Esophagus (tissue), 2 donors: ENCODE measurements around the gene LRRC15. TPM values are rescaled to one million over a fixed set of nuclear protein-coding genes. Genes with fewer than 3 reads are reported as not detected.

Experiments
- H3K27ac ChIP-seq, 2 donors: one replicate each; pipeline ENCODE4 v1.5.1; 2013; ENCODE audit warnings: low read depth in 2 of 2, mild to moderate bottlenecking in 2 of 2, inconsistent platforms in 1 of 2, low read length in 1 of 2, moderate library complexity in 1 of 2
- H3K27me3 ChIP-seq, 2 donors: one replicate each; pipeline ENCODE4 v1.6.1; 2013; ENCODE audit warnings: low read length in 2 of 2, control low read depth in 1 of 2, mild to moderate bottlenecking in 1 of 2; ENCODE audit not compliant: insufficient read depth in 2 of 2, control insufficient read depth in 1 of 2
- H3K36me3 ChIP-seq, 2 donors: one replicate each; pipeline ENCODE4 v1.6.1; 2013; ENCODE audit warnings: low read length in 1 of 2; ENCODE audit not compliant: control insufficient read depth in 2 of 2, insufficient read depth in 2 of 2
- H3K4me1 ChIP-seq, 2 donors: one replicate each; pipeline ENCODE4 v1.6.1; 2013; ENCODE audit warnings: low read length in 1 of 2; ENCODE audit not compliant: control insufficient read depth in 2 of 2, insufficient read depth in 2 of 2
- H3K4me3 ChIP-seq, 2 donors: one replicate each; pipeline ENCODE4 v1.5.1; 2013; ENCODE audit warnings: low read length in 2 of 2, mild to moderate bottlenecking in 2 of 2, low read depth in 1 of 2, moderate library complexity in 1 of 2
- H3K9me3 ChIP-seq, 2 donors: one replicate each; pipeline ENCODE4 v1.6.1; 2013; ENCODE audit warnings: mild to moderate bottlenecking in 2 of 2, low read depth in 1 of 2, low read length in 1 of 2, moderate library complexity in 1 of 2; ENCODE audit not compliant: control insufficient read depth in 2 of 2, insufficient read depth in 1 of 2
- WGBS, 2 donors: extraction: QIAGEN DNeasy Blood & Tissue Kit; methylation state at CpG; one replicate each; pipeline ENCODE4 v1.1.7; 2013; 5-methylcytosine and 5-hydroxymethylcytosine counted together
- polyA plus RNA-seq, 2 donors: library from polyadenylated mRNA; stranded (reverse); fragments of 200-250 nt; gene quantifications; one replicate each; pipeline ENCODE4 v1.2.3, GENCODE V29; 2013
- donor health status: healthy with polysubstance abuse.
- donor health status: Bipolar disorder and iron deficiency.

The LRRC15 gene
- polyA plus RNA-seq, 2 donors: 0.02 to 0.04 TPM

DNA sequence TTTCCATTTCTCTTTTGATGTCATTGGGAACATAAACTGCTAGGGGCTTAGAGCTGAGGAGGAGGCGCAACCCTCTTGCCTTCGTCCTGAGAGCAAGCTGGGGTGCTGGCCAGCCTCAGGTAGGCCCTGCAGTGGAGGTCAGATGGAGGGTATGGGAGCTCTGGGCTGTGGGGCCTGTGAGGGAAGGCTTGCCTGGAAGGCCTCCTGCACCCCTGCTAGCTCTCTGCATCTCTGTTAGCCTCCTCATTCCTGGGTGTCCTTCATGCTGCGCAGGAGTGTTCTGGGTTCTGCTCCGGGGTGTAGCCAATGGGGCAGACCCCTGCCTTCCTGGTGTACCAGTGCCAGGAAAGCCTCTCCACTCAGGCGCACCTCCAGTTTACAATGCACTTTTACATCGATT is 17.7 kb upstream of the LRRC15 start:
- H3K9me3 ChIP-seq: no peaks in the 10 kb centered on the region
- no peaks in the 10 kb centered on the region for H3K36me3 ChIP-seq
- WGBS, 2 donors: 94 to 95% methylated on average over 6 of the region's 6 CpGs
- H3K27me3 ChIP-seq: no peaks in the 10 kb centered on the region
- H3K4me3 ChIP-seq: no peak overlapping the region
- H3K27ac ChIP-seq: no peak overlapping the region
- H3K4me1 ChIP-seq: no peaks in the 10 kb centered on the region

DNA sequence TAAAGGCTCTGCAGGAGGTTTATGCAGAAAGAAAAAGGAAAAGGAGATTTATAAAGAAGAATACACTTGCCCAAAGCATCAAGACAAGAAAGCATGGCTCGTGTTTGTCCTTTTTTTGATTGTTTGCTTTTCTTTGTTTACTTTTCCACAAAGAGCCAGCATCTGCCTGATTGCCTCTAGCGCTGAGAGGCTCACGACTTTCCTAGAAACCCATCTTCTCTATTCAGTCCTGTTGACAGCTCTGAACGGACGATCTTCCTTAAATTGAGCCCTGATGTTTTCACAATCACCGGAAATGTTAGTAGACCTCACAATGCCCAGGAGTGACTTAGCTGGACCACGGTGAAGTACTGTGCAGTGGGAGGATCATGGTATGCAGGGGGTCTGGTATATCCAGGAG is 17.1 kb upstream of the LRRC15 start:
- H3K27me3 ChIP-seq: no peaks in the 10 kb centered on the region
- no peaks in the 10 kb centered on the region for H3K4me1 ChIP-seq
- 45 to 46% methylated on average over 7 of the region's 7 CpGs for WGBS, 2 donors

DNA sequence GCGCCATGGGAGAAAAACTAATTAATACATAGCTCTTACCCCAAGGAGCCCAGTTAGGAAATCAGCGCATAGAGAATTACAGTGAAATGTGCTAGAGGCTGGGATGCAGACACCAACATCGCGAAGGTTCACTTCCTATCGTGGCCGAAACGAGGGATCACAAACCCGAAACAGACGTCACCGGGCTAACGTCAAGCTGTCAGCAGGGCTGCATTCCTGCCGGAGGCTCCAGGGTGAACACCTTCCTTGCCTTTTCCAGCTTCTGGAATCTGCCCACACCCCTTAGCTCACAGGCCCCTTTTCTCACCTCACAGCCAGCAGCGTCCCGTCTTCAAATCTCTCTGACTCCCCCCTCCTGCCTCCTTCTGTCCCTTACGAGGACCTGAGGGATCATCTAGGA is 16.5 kb upstream of the LRRC15 start:
- WGBS, 2 donors: 79 to 80% methylated on average over 15 of the region's 15 CpGs
- no peaks in the 10 kb centered on the region for H3K27me3 ChIP-seq
- no peak overlapping the region for H3K4me3 ChIP-seq
- H3K4me1 ChIP-seq: no peaks in the 10 kb centered on the region
- no peak overlapping the region for H3K27ac ChIP-seq
- H3K9me3 ChIP-seq: no peaks in the 10 kb centered on the region
- no peaks in the 10 kb centered on the region for H3K36me3 ChIP-seq

More for the DNA sequence above, 17.1 kb upstream of the LRRC15 start:
- no peak overlapping the region for H3K27ac ChIP-seq
- H3K9me3 ChIP-seq: no peaks in the 10 kb centered on the region
- H3K4me3 ChIP-seq: no peak overlapping the region
- H3K36me3 ChIP-seq: no peaks in the 10 kb centered on the region

DNA sequence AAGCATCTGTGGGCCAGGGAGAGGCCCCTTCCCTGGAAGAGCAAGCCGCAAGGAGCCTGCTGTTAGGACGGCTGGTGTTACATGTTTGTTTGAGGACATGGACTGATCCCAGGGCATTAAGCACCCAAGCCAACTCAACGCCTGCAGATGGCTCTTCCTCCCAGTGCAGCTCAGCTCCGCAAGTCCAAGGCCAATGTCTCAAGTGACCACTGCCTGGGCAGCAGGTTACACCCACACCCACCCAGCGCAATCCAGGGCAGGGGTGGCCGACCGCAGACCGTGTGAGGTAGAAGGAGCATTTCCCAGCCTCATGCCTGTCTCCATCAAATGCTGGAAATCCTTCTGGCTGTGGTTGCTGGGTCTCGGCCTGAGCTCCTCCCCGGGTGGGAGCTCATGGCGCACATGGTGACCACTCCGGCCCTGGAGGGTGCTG is 15.0 kb upstream of the LRRC15 start:
- no peak overlapping the region for H3K27ac ChIP-seq
- H3K4me1 ChIP-seq: no peaks in the 10 kb centered on the region
- no peaks in the 10 kb centered on the region for H3K36me3 ChIP-seq
- WGBS, 2 donors: 91 to 92% methylated on average over 12 of the region's 12 CpGs
- H3K9me3 ChIP-seq: no peaks in the 10 kb centered on the region
- no peaks in the 10 kb centered on the region for H3K27me3 ChIP-seq
- H3K4me3 ChIP-seq: no peak overlapping the region

DNA sequence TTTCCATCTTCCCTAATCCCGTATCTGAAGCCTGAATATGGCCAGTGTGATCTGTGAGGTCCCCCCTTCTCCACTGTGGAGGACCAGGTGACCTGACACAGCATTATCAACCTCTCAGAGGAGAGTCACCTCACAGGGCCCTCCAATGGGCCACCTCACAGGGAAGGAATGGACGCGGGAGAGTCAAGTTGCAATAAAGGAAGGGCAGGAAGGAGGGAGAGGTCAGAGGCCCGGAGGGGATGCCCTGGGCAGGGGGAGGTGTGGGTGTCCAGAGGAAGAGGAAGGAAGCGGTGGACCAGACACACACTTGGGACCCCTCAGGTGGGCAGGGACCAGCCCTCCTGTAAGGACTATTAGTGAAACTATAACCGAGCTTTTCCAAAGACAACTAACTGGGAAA is 14.6 kb upstream of the LRRC15 start:
- no peaks in the 10 kb centered on the region for H3K9me3 ChIP-seq
- no peak overlapping the region for H3K27ac ChIP-seq
- no peaks in the 10 kb centered on the region for H3K27me3 ChIP-seq
- H3K4me3 ChIP-seq: no peak overlapping the region
- no peaks in the 10 kb centered on the region for H3K4me1 ChIP-seq
- 77% methylated on average over 6 of the region's 6 CpGs for WGBS, 2 donors
- H3K36me3 ChIP-seq: no peaks in the 10 kb centered on the region

DNA sequence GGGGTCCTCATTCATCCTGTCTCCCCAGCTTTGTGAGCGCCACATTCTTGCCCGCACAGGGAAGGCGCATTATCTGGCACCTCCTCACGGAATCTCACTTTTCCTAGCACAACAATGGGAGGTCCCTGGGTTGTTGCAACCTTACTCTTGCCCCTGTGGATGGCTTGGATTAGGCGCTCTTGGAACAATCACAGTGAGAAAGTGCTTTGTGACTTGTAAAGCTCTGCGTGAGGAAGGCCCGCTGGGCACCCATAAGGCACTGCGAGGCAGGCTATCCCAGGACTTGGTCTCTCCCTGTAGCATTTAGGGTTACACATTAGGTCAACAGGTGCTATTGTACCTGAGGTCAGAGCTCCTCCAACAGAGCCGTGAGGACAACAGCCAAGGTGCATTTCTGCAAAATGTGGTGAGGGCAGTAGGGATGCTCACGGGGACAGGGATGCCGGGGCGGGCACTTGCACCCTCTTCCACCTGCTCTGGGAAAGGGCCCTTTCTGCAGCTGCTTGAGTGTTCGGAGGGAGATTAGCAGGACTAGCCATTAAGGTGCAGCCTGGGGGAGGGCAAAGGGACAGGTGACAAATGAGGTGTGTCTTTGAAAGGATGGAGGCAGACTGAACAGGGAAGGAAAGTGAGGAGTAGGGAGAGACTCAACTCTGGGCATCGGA is 13.9 kb upstream of the LRRC15 start:
- no peaks in the 10 kb centered on the region for H3K4me1 ChIP-seq
- H3K36me3 ChIP-seq: no peaks in the 10 kb centered on the region
- H3K4me3 ChIP-seq: no peak overlapping the region
- WGBS, 2 donors: 84 to 87% methylated on average over 14 of the region's 14 CpGs
- no peaks in the 10 kb centered on the region for H3K27me3 ChIP-seq
- H3K9me3 ChIP-seq: no peaks in the 10 kb centered on the region
- no peak overlapping the region for H3K27ac ChIP-seq

DNA sequence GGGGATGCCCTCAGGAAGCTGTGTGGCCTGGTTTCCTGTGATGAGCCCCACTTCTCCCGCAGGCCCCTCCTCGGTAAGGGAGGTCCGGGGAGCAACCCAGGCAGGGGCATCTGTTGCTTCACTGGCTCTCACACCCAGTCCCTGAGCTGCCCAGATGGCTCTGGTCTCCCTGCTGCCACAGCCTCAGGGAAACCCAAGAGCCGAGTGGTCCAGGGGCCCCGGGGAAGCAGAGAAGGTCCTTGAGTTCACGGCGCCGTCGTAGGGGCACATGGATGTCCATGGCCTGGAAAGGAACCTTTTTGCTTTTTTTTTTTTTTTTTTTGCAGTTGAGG is 13.3 kb upstream of the LRRC15 start:
- no peaks in the 10 kb centered on the region for H3K4me1 ChIP-seq
- H3K9me3 ChIP-seq: no peaks in the 10 kb centered on the region
- H3K27me3 ChIP-seq: no peaks in the 10 kb centered on the region
- H3K36me3 ChIP-seq: no peaks in the 10 kb centered on the region
- WGBS, 2 donors: 79 to 80% methylated on average over 9 of the region's 9 CpGs
- H3K27ac ChIP-seq: no peak overlapping the region
- H3K4me3 ChIP-seq: no peak overlapping the region

DNA sequence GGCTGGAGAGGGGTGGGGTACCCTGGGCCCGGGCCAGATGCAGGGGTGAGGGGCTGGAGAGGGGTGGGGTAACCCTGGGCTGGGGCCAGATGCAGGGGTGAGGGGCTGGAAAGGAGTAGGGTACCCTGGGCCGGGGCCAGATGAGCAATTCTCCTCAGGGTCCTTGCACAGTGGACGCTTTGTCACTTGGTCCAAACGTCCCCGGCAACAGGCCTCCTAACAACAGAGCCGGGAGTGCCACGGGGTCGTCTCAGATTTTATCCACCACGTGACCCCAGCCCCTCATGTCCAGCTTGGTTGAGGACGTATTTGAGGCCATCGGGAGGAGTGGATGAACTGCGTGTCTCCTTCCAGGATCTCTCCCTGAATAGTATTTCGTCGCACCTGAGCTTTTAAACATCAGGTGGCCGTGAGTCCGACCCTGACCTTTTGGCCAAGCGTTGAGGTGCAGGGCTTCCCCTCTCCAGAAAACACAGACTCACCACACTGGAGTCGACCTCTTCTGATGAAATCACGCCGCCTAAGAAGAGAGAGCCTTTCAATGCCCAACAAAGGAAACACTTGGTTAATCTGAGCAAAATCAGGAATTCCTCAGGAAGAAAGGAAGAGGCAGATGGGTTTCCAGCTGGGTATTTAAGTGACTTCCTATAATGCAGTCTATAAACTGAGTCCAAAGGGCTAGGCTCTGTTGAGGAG is 12.8 kb upstream of the LRRC15 start:
- no peaks in the 10 kb centered on the region for H3K36me3 ChIP-seq
- no peaks in the 10 kb centered on the region for H3K9me3 ChIP-seq
- H3K27me3 ChIP-seq: no peaks in the 10 kb centered on the region
- no peaks in the 10 kb centered on the region for H3K4me1 ChIP-seq
- WGBS, 2 donors: 77 to 79% methylated on average over 20 of the region's 20 CpGs
- H3K4me3 ChIP-seq: no peak overlapping the region
- no peak overlapping the region for H3K27ac ChIP-seq

DNA sequence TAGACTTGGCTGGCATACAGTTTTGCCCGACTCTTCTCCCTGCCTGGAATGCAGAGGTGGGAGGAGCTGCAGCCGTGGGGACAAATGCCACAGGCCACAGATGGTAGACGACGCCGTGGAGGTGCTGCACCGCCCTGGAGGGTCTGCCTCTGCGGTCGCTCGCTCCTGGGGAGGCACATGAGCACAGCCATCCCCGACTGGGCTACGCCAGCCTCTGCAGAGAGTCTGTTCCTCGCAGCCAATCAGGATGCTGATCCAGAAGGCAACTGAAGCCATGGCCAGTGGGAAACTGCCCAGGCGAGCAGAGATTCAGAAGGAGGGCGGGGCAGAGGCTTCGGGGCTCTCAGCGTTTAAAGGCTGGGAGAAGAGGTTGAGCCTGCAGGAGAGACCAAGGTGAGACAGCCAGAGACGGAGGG is 11.9 kb upstream of the LRRC15 start:
- H3K4me1 ChIP-seq: no peaks in the 10 kb centered on the region
- no peak overlapping the region for H3K4me3 ChIP-seq
- H3K36me3 ChIP-seq: no peaks in the 10 kb centered on the region
- no peak overlapping the region for H3K27ac ChIP-seq
- H3K27me3 ChIP-seq: no peaks in the 10 kb centered on the region
- 50 to 51% methylated on average over 17 of the region's 17 CpGs for WGBS, 2 donors
- H3K9me3 ChIP-seq: no peaks in the 10 kb centered on the region

DNA sequence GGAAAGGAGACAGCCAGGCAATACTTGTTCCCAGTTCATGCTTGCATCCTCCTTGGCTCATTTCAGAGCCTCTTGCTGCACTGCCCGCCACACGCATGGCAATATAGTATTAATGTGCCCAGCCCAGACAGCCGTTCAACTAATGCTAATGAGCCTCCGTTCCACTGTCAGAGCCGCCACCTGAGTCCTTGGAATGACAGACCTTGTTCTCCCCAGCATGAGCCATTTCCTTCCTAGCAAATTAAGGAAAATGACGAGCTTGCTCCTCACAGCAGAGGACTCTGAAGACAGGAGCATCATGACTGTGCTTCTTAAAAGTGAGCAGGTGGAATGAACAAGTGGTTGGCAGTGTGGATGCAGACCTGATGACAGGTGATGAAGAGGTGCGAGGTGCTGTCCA is 10.8 kb upstream of the LRRC15 start:
- Histone ChIP-seq H3K9me3 (no peaks in the 10 kb centered on the region), H3K27me3 (no peaks in the 10 kb centered on the region), H3K36me3 (no peaks in the 10 kb centered on the region), H3K4me1 (no peaks in the 10 kb centered on the region), H3K27ac (no peak overlapping the region), H3K4me3 (no peak overlapping the region)
- WGBS, 2 donors: 84% methylated on average over 7 of the region's 7 CpGs
